OCI-LY3 (cell line): ENCODE data around the gene MAP3K4.

ENCODE experiments used
- EZH2phosphoT487 ChIP-seq: fragments of 200-600 bp; shearing (Covaris generic); IDR thresholded peaks from 2 replicates; pipeline ENCODE4 v1.6.1; 2018; ENCODE audit warnings: antibody characterized with exemption, mixed run types, low read depth
- TF ChIP-seq, protein P1 (sequence below): fragments of 200-600, 300-600 bp; sonication (generic); IDR thresholded peaks from 2 replicates; pipeline ENCODE4 v1.5.1; 2014; ENCODE audit warnings: antibody characterized with exemption, low read length, low read depth

DNA sequence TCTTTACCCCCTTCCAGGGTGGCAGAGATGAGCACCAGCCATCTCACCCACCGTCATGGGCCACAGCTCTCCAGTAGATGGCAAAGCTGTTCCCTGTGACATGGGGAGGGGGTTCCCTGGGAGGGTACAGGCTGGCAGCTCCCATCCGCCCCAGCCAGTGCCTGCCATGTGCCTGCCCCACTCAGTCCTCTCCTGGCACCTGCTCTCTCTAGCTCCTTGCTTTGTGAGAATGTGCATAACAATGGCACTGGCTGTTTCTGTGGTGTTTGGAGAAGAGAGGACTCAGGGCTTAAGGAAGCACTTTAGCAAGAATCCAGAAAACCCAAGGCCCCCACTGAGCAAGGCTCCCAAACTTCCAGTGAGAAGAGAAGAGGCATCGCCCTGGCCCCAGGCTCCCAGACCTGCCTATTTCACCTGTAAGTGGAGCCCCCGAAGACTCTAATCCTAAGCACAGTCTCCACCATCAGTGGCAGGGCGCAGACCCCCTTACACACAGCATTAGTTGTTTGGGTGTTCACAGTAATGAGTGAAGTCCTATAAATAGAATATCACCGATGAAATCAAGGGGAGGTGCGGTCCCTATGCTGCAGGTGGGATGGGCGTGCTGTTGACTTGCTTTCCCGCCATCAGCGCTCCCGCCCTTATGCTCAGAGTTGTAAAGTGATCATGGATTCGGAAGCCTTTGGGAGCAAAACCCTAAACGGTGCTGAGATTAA, 172.1 kb downstream of the MAP3K4 start:
- TF ChIP-seq, protein P1, sequence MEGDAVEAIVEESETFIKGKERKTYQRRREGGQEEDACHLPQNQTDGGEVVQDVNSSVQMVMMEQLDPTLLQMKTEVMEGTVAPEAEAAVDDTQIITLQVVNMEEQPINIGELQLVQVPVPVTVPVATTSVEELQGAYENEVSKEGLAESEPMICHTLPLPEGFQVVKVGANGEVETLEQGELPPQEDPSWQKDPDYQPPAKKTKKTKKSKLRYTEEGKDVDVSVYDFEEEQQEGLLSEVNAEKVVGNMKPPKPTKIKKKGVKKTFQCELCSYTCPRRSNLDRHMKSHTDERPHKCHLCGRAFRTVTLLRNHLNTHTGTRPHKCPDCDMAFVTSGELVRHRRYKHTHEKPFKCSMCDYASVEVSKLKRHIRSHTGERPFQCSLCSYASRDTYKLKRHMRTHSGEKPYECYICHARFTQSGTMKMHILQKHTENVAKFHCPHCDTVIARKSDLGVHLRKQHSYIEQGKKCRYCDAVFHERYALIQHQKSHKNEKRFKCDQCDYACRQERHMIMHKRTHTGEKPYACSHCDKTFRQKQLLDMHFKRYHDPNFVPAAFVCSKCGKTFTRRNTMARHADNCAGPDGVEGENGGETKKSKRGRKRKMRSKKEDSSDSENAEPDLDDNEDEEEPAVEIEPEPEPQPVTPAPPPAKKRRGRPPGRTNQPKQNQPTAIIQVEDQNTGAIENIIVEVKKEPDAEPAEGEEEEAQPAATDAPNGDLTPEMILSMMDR, result no peak
- TF ChIP-seq EZH2phosphoT487, result no peak
